GM23338 (cell line): ENCODE measurements around the gene MPP3. TPM values are rescaled to one million over a fixed set of nuclear protein-coding genes. Genes with fewer than 3 reads are reported as not detected.
A peak's percentile ranks its signal among the peaks of the same experiment; 100 is the strongest.

Experiments
- ATAC-seq: fragments of 200-7000 bp; cut with Tn5 transposase; 3 replicates; pipeline ENCODE4 v1.9.1; 2020
- DNase-seq: peaks from one replicate; pipeline ENCODE4 v3.0.0-alpha.2; 2015; ENCODE audit warnings: low spot score
- H2AFZ ChIP-seq: fragments of 200-600 bp; sonication (generic); 2 replicates; pipeline ENCODE4 v1.8.0; 2016; ENCODE audit warnings: antibody characterized with exemption, mild to moderate bottlenecking, moderate library complexity
- H3F3A ChIP-seq: fragments of 200-600 bp; sonication (generic); replicated peaks from 2 replicates; pipeline ENCODE4 v1.8.0; 2017; ENCODE audit warnings: antibody characterized with exemption, mixed run types, low read depth
- H3K27ac ChIP-seq: fragments of 200-600 bp; sonication (generic); 2 replicates; pipeline ENCODE4 v1.6.1; 2016; ENCODE audit warnings: low read depth
- H3K27me3 ChIP-seq: fragments of 200-600 bp; sonication (generic); 2 replicates; pipeline ENCODE4 v1.8.0; 2016; ENCODE audit warnings: mild to moderate bottlenecking, mixed run types, moderate library complexity; ENCODE audit not compliant: insufficient read depth
- H3K36me3 ChIP-seq: fragments of 200-600 bp; sonication (generic); 2 replicates; pipeline ENCODE4 v1.8.0; 2016; ENCODE audit warnings: mild to moderate bottlenecking; ENCODE audit not compliant: insufficient read depth
- H3K4me1 ChIP-seq: fragments of 200-600 bp; sonication (generic); 2 replicates; pipeline ENCODE4 v1.8.0; 2016; ENCODE audit warnings: mild to moderate bottlenecking, moderate library complexity; ENCODE audit not compliant: insufficient read depth
- H3K4me2 ChIP-seq: fragments of 200-600 bp; sonication (generic); 2 replicates; pipeline ENCODE4 v1.7.1; 2017; ENCODE audit warnings: mixed run types
- H3K4me3 ChIP-seq: fragments of 200-600 bp; sonication (generic); 2 replicates; pipeline ENCODE4 v1.6.1; 2016; ENCODE audit warnings: mixed run types
- H3K79me2 ChIP-seq: fragments of 200-600 bp; sonication (generic); replicated peaks from 2 replicates; pipeline ENCODE4 v1.8.0; 2017; ENCODE audit warnings: mild to moderate bottlenecking; ENCODE audit not compliant: insufficient read depth
- H3K9me2 ChIP-seq: fragments of 200-600 bp; sonication (generic); 2 replicates; pipeline ENCODE4 v1.8.0; 2017; ENCODE audit not compliant: insufficient read depth
- H4K20me1 ChIP-seq: fragments of 200-600 bp; sonication (generic); replicated peaks from 2 replicates; pipeline ENCODE4 v1.8.0; 2017; ENCODE audit warnings: mild to moderate bottlenecking; ENCODE audit not compliant: insufficient read depth
- H3K27ac Mint-ChIP-seq: 2 replicates; pipeline ENCODE4 v1.8.0; 2020; ENCODE audit warnings: inconsistent platforms, mild to moderate bottlenecking, moderate library complexity, mixed read lengths
- H3K27me3 Mint-ChIP-seq: 3 replicates; pipeline ENCODE4 v1.8.0; 2022; ENCODE audit warnings: low read depth, mild to moderate bottlenecking, moderate library complexity, mixed read lengths, inconsistent platforms; ENCODE audit not compliant: insufficient read depth, poor library complexity
- H3K36me3 Mint-ChIP-seq: 3 replicates; pipeline ENCODE4 v1.8.0; 2021; ENCODE audit warnings: low read depth, mild to moderate bottlenecking, inconsistent platforms, moderate library complexity, mixed read lengths
- H3K4me1 Mint-ChIP-seq: 3 replicates; pipeline ENCODE4 v1.8.0; 2020; ENCODE audit warnings: mild to moderate bottlenecking, inconsistent platforms, mixed read lengths
- H3K4me3 Mint-ChIP-seq: 3 replicates; pipeline ENCODE4 v1.8.0; 2021; ENCODE audit warnings: moderate library complexity, mild to moderate bottlenecking, inconsistent platforms, mixed read lengths
- H3K9me3 Mint-ChIP-seq: 3 replicates; pipeline ENCODE4 v1.8.0; 2020; ENCODE audit warnings: moderate library complexity, mild to moderate bottlenecking, inconsistent platforms, mixed read lengths
- CREB1 ChIP-seq: fragments of 250-450 bp; sonication (Bioruptor Pico); IDR thresholded peaks from 2 replicates; pipeline ENCODE4 v1.5.0; 2020; ENCODE audit warnings: low read depth, mild to moderate bottlenecking, moderate library complexity
- EZH2 ChIP-seq: fragments of 200-600 bp; sonication (generic); IDR thresholded peaks from one replicate; pipeline ENCODE4 v1.8.0; 2017; ENCODE audit warnings: antibody characterized with exemption, mild to moderate bottlenecking, low read depth; ENCODE audit not compliant: unreplicated experiment
- EZH2phosphoT487 ChIP-seq: fragments of 200-600 bp; sonication (generic); IDR thresholded peaks from one replicate; pipeline ENCODE4 v1.8.1; 2018; ENCODE audit warnings: antibody characterized with exemption; ENCODE audit not compliant: unreplicated experiment
- JUNB ChIP-seq: IDR thresholded peaks from one replicate; pipeline ENCODE4 v1.6.1; 2016; ENCODE audit warnings: antibody characterized with exemption; ENCODE audit not compliant: unreplicated experiment
- NANOG ChIP-seq: IDR thresholded peaks from 2 replicates; pipeline ENCODE4 v1.6.1; 2016; ENCODE audit warnings: antibody characterized with exemption, borderline replicate concordance
- POLR2AphosphoS5 ChIP-seq: IDR thresholded peaks from 2 replicates; pipeline ENCODE4 v1.6.1; 2016; ENCODE audit warnings: antibody characterized with exemption, low read depth
- STAT1 ChIP-seq: IDR thresholded peaks from one replicate; pipeline ENCODE4 v1.6.1; 2016; ENCODE audit warnings: antibody characterized with exemption; ENCODE audit not compliant: unreplicated experiment
- ZNF114 ChIP-seq: fragments of 250-450 bp; sonication (Bioruptor Pico); IDR thresholded peaks from 2 replicates; pipeline ENCODE4 v1.5.0; 2020; ENCODE audit warnings: mild to moderate bottlenecking, moderate library complexity
- ZNF331 ChIP-seq: fragments of 250-450 bp; sonication (Bioruptor Pico); IDR thresholded peaks from 2 replicates; pipeline ENCODE4 v1.5.0; 2020; ENCODE audit warnings: low read depth, mild to moderate bottlenecking, moderate library complexity
- polyA plus RNA-seq: library from polyadenylated mRNA; unstranded; fragments of >200 nt; fragmentation: Nextera tagmentation; extraction: Ambion mirVana; gene quantifications from 2 replicates; pipeline ENCODE4 v1.2.1, GENCODE V29; 2016
- total RNA-seq: library from RNA; depleted of rRNA; stranded (reverse); fragments of >200 nt; shearing (Covaris generic); gene quantifications from 2 replicates; pipeline ENCODE4 v1.2.3, GENCODE V29; 2014
- TF ChIP-seq, protein P1 (sequence below), 2 experiments: fragments of 200-600 bp in 1 of 2; sonication (generic) in 1 of 2; conservative IDR thresholded peaks; 2 replicates each; pipeline versions ENCODE4 v1.5.1 to v1.6.1; 2016 to 2017; ENCODE audit warnings: antibody characterized with exemption in 2 of 2, low read depth in 2 of 2, mild to moderate bottlenecking in 2 of 2, moderate library complexity in 1 of 2
- TF ChIP-seq, protein P2 (sequence below): fragments of 250-450 bp; sonication (Bioruptor Pico); IDR thresholded peaks from 2 replicates; pipeline ENCODE4 v1.5.0; 2020; ENCODE audit warnings: mild to moderate bottlenecking, moderate library complexity
- TF ChIP-seq, protein P3 (sequence below): IDR thresholded peaks from one replicate; pipeline ENCODE4 v1.6.1; 2018; ENCODE audit warnings: antibody characterized with exemption; ENCODE audit not compliant: unreplicated experiment
- TF ChIP-seq, protein P4 (sequence below): IDR thresholded peaks from 2 replicates; pipeline ENCODE4 v1.6.1; 2016; ENCODE audit warnings: antibody characterized with exemption

Gene MPP3
- total and polyA plus RNA-seq, 2 experiments from 2014 or later: 6.6 to 7.4 TPM

DNA sequence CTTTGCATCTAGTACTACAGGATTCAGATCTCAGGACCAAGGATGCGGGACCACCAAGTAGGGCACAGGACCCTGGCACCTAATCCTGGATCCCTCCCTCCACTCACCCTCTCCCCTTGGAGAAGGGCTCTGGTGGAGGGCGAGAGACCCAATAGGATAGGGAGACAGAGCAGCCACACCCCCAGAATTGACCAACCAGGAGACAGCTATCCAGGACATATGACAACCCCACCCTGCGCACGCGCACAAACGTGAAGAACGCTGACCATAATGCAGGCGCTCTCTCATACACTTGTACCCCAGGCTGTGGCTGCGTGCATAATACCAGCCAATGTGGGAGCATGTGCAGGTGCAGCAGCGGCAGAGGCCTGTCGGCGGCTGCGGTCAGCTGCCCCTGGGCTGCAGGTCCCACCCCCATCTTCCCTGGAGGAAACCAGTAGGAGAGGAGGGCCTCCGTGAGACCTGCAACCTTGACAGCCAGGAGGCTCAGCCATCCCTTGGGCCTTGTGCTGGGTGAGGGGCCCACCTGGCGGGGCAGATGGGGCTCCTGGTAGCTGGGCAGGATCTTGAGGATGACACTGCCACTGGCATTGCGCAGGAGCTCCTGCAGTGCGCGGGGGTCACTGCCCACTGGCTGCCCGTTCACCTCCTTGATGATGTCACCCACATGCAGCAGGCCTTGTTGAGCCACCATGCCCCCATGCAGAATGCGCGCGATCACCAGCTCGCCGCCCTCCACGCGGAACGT, 49.0 kb upstream of the MPP3 start:
- Histone ChIP-seq H3K27me3 (no peaks in the 10 kb centered on the region), H2AFZ (no peak overlapping the region), H3K79me2 (no peaks in the 10 kb centered on the region), H3K4me1 (peaks cover 8% of the 10 kb centered on the region; the same call in 1 of the 2 replicates), H3F3A (no peaks in the 10 kb centered on the region), H3K4me2 (no peak overlapping the region), H3K9me2 (no peaks in the 10 kb centered on the region), H4K20me1 (no peaks in the 10 kb centered on the region), H3K27ac (no peak overlapping the region), H3K4me3 (no peak overlapping the region), H3K36me3 (no peaks in the 10 kb centered on the region)
- Mint-ChIP-seq H3K4me1 (peaks cover 19% of the 10 kb centered on the region), H3K9me3 (no peaks in the 10 kb centered on the region), H3K4me3 (no peak overlapping the region), H3K27ac (no peak overlapping the region), H3K36me3 (peaks cover 8% of the 10 kb centered on the region; the same call in 1 of the 3 replicates), H3K27me3 (peaks cover 8% of the 10 kb centered on the region)
- TF ChIP-seq ZNF331 (CRISPR knock-in tag): no peak
- TF ChIP-seq, protein P1, sequence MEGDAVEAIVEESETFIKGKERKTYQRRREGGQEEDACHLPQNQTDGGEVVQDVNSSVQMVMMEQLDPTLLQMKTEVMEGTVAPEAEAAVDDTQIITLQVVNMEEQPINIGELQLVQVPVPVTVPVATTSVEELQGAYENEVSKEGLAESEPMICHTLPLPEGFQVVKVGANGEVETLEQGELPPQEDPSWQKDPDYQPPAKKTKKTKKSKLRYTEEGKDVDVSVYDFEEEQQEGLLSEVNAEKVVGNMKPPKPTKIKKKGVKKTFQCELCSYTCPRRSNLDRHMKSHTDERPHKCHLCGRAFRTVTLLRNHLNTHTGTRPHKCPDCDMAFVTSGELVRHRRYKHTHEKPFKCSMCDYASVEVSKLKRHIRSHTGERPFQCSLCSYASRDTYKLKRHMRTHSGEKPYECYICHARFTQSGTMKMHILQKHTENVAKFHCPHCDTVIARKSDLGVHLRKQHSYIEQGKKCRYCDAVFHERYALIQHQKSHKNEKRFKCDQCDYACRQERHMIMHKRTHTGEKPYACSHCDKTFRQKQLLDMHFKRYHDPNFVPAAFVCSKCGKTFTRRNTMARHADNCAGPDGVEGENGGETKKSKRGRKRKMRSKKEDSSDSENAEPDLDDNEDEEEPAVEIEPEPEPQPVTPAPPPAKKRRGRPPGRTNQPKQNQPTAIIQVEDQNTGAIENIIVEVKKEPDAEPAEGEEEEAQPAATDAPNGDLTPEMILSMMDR (conservative IDR thresholded peaks at IDR 0.05; ENCODE audit: low read depth in 2 of 2): no peak
- TF ChIP-seq STAT1: no peak
- TF ChIP-seq, protein P2, sequence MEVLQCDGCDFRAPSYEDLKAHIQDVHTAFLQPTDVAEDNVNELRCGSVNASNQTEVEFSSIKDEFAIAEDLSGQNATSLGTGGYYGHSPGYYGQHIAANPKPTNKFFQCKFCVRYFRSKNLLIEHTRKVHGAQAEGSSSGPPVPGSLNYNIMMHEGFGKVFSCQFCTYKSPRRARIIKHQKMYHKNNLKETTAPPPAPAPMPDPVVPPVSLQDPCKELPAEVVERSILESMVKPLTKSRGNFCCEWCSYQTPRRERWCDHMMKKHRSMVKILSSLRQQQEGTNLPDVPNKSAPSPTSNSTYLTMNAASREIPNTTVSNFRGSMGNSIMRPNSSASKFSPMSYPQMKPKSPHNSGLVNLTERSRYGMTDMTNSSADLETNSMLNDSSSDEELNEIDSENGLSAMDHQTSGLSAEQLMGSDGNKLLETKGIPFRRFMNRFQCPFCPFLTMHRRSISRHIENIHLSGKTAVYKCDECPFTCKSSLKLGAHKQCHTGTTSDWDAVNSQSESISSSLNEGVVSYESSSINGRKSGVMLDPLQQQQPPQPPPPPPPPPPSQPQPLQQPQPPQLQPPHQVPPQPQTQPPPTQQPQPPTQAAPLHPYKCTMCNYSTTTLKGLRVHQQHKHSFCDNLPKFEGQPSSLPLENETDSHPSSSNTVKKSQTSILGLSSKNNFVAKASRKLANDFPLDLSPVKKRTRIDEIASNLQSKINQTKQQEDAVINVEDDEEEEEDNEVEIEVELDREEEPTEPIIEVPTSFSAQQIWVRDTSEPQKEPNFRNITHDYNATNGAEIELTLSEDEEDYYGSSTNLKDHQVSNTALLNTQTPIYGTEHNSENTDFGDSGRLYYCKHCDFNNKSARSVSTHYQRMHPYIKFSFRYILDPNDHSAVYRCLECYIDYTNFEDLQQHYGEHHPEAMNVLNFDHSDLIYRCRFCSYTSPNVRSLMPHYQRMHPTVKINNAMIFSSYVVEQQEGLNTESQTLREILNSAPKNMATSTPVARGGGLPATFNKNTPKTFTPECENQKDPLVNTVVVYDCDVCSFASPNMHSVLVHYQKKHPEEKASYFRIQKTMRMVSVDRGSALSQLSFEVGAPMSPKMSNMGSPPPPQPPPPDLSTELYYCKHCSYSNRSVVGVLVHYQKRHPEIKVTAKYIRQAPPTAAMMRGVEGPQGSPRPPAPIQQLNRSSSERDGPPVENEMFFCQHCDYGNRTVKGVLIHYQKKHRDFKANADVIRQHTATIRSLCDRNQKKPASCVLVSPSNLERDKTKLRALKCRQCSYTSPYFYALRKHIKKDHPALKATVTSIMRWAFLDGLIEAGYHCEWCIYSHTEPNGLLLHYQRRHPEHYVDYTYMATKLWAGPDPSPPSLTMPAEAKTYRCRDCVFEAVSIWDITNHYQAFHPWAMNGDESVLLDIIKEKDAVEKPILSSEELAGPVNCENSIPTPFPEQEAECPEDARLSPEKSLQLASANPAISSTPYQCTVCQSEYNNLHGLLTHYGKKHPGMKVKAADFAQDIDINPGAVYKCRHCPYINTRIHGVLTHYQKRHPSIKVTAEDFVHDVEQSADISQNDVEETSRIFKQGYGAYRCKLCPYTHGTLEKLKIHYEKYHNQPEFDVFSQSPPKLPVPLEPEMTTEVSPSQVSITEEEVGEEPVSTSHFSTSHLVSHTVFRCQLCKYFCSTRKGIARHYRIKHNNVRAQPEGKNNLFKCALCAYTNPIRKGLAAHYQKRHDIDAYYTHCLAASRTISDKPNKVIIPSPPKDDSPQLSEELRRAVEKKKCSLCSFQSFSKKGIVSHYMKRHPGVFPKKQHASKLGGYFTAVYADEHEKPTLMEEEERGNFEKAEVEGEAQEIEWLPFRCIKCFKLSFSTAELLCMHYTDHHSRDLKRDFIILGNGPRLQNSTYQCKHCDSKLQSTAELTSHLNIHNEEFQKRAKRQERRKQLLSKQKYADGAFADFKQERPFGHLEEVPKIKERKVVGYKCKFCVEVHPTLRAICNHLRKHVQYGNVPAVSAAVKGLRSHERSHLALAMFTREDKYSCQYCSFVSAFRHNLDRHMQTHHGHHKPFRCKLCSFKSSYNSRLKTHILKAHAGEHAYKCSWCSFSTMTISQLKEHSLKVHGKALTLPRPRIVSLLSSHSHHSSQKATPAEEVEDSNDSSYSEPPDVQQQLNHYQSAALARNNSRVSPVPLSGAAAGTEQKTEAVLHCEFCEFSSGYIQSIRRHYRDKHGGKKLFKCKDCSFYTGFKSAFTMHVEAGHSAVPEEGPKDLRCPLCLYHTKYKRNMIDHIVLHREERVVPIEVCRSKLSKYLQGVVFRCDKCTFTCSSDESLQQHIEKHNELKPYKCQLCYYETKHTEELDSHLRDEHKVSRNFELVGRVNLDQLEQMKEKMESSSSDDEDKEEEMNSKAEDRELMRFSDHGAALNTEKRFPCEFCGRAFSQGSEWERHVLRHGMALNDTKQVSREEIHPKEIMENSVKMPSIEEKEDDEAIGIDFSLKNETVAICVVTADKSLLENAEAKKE (CRISPR knock-in tag): no peak
- TF ChIP-seq EZH2phosphoT487: no peak
- TF ChIP-seq, protein P3, sequence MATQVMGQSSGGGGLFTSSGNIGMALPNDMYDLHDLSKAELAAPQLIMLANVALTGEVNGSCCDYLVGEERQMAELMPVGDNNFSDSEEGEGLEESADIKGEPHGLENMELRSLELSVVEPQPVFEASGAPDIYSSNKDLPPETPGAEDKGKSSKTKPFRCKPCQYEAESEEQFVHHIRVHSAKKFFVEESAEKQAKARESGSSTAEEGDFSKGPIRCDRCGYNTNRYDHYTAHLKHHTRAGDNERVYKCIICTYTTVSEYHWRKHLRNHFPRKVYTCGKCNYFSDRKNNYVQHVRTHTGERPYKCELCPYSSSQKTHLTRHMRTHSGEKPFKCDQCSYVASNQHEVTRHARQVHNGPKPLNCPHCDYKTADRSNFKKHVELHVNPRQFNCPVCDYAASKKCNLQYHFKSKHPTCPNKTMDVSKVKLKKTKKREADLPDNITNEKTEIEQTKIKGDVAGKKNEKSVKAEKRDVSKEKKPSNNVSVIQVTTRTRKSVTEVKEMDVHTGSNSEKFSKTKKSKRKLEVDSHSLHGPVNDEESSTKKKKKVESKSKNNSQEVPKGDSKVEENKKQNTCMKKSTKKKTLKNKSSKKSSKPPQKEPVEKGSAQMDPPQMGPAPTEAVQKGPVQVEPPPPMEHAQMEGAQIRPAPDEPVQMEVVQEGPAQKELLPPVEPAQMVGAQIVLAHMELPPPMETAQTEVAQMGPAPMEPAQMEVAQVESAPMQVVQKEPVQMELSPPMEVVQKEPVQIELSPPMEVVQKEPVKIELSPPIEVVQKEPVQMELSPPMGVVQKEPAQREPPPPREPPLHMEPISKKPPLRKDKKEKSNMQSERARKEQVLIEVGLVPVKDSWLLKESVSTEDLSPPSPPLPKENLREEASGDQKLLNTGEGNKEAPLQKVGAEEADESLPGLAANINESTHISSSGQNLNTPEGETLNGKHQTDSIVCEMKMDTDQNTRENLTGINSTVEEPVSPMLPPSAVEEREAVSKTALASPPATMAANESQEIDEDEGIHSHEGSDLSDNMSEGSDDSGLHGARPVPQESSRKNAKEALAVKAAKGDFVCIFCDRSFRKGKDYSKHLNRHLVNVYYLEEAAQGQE: no peak
- no peak for TF ChIP-seq CREB1 (CRISPR knock-in tag)
- TF ChIP-seq ZNF114 (CRISPR knock-in tag): no peak
- TF ChIP-seq POLR2AphosphoS5: no peak
- TF ChIP-seq NANOG: no peak
- TF ChIP-seq, protein P4, sequence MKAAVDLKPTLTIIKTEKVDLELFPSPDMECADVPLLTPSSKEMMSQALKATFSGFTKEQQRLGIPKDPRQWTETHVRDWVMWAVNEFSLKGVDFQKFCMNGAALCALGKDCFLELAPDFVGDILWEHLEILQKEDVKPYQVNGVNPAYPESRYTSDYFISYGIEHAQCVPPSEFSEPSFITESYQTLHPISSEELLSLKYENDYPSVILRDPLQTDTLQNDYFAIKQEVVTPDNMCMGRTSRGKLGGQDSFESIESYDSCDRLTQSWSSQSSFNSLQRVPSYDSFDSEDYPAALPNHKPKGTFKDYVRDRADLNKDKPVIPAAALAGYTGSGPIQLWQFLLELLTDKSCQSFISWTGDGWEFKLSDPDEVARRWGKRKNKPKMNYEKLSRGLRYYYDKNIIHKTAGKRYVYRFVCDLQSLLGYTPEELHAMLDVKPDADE: no peak
- TF ChIP-seq JUNB: no peak
- TF ChIP-seq EZH2: no peak
- peak; percentile 20 for DNase-seq
- no peak for ATAC-seq
